Ovary (tissue), 9 donors: ENCODE data around the gene CP. TPM values are rescaled to one million over a fixed set of nuclear protein-coding genes. Genes with fewer than 3 reads are reported as not detected.
"Not testable (repeated sequence)": the region's sequence is repeated elsewhere in the genome, so short reads cannot be mapped to it uniquely, and the experiment has no call there.

Experiments used
- DNase-seq, 5 donors: peaks; one replicate each; pipeline ENCODE4 v3.0.0-alpha.2; 2019 to 2020
- H3K27ac ChIP-seq, 2 donors: fragments of 200-600 bp; one replicate each; pipeline versions ENCODE4 v1.5.1 to v1.8.0; 2019 to 2022
- H3K27me3 ChIP-seq: fragments of 200-600 bp; one replicate; pipeline ENCODE4 v1.8.0; 2022
- H3K36me3 ChIP-seq: fragments of 200-600 bp; sonication (generic); one replicate; pipeline ENCODE4 v1.5.1; 2019
- H3K4me1 ChIP-seq: one replicate; pipeline ENCODE4 v1.8.1; 2013; ENCODE audit warnings: mild to moderate bottlenecking, moderate library complexity; ENCODE audit not compliant: insufficient read depth
- H3K4me3 ChIP-seq: fragments of 200-600 bp; sonication (generic); one replicate; pipeline ENCODE4 v1.5.1; 2017
- H3K9me3 ChIP-seq, 2 donors: fragments of 200-600 bp in 1 of 2; sonication (generic) in 1 of 2; one replicate each; pipeline versions ENCODE4 v1.5.1 to v1.8.1; 2013 to 2019; ENCODE audit warnings: mild to moderate bottlenecking in 1 of 2, moderate library complexity in 1 of 2
- EP300 ChIP-seq: sonication (generic); formaldehyde crosslinking; IDR thresholded peaks from one replicate; pipeline ENCODE4 v1.6.1; 2017; ENCODE audit warnings: antibody characterized with exemption
- POLR2A ChIP-seq: fragments of 450-650 bp; IDR thresholded peaks from one replicate; pipeline ENCODE4 v1.6.1; 2017; ENCODE audit warnings: antibody characterized with exemption, mild to moderate bottlenecking, moderate library complexity
- WGBS, 3 donors: extraction: QIAGEN DNeasy Blood & Tissue Kit in 1 of 3; methylation state at CpG; one replicate each; pipeline versions ENCODE4 v1.1.5 to v1.1.7; 2013 to 2017; 5-methylcytosine and 5-hydroxymethylcytosine counted together
- intact Hi-C, 4 donors: fragments of 100-400 bp; cut with DNase I; formaldehyde crosslinking; loops; one replicate each; pipeline versions ENCODE4 v1.11.0 to v1.15.1; 2022 to 2023
- polyA plus RNA-seq, 2 donors: library from polyadenylated mRNA; stranded (reverse); fragments of 200-250 nt in 1 of 2; fragments of 350-450 nt in 1 of 2; fragmentation: Illumina TruSeq in 1 of 2; extraction: RNeasy Lipid Tissue Mini Kit (QIAGEN cat#74804) in 1 of 2; gene quantifications; one replicate each; pipeline ENCODE4 v1.2.3, GENCODE V29; 2013 to 2014
- total RNA-seq, 7 donors: library from RNA; depleted of rRNA in 2 of 7; stranded (reverse); fragments of >200 nt in 2 of 7; fragmentation: NEBNext Ultra II Directional in 3 of 7; extraction: Animal tissue kit (Norgen Biotek cat#: 25700) in 3 of 7; gene quantifications; one replicate each; pipeline versions ENCODE4 v1.1.0 to v1.2.4, GENCODE V29; 2016 to 2023
- TF ChIP-seq, protein P1 (sequence below), 3 donors: fragments of 450-650 bp in 2 of 3; fragments of 200-600 bp in 1 of 3; IDR thresholded peaks; one replicate each; pipeline versions ENCODE4 v1.5.1 to v1.8.0; 2016 to 2022; ENCODE audit warnings: antibody characterized with exemption in 3 of 3, mild to moderate bottlenecking in 1 of 3
- donor health status: DM: no; HTN: no; CAD: no; lungs with moderate emphysema.
- donor health status: DM: no; HTN: no; CAD: no.
- donor health status: Bipolar disorder and iron deficiency.
- donor health status: DM: yes; HTN: yes; CAD: no.
- donor health status: DM: no; HTN: no; CAD: no.
- donor health status: DM: yes; HTN: yes; CAD: no.

Gene CP
- total and polyA plus RNA-seq, 9 donors: 0.40 to 90.3 (median 3.1) TPM

GRCh38 chr3:149197669-149198068 is 24.0 kb downstream of the CP start:
- intact Hi-C loops: no loop called here
- H3K9me3 ChIP-seq: no peaks in the 10 kb centered on the region
- H3K36me3 ChIP-seq: no peaks in the 10 kb centered on the region
- no peaks in the 10 kb centered on the region for H3K27me3 ChIP-seq
- no peaks in the 10 kb centered on the region for H3K4me1 ChIP-seq
- no peak overlapping the region for H3K4me3 ChIP-seq
- WGBS, 3 donors: 11 to 21% (median 16%) methylated on average over 5 of the region's 5 CpGs
- H3K27ac ChIP-seq: no peak overlapping the region
- DNase-seq: no peak
- no peak for TF ChIP-seq EP300
- TF ChIP-seq POLR2A: no peak
- TF ChIP-seq, protein P1, sequence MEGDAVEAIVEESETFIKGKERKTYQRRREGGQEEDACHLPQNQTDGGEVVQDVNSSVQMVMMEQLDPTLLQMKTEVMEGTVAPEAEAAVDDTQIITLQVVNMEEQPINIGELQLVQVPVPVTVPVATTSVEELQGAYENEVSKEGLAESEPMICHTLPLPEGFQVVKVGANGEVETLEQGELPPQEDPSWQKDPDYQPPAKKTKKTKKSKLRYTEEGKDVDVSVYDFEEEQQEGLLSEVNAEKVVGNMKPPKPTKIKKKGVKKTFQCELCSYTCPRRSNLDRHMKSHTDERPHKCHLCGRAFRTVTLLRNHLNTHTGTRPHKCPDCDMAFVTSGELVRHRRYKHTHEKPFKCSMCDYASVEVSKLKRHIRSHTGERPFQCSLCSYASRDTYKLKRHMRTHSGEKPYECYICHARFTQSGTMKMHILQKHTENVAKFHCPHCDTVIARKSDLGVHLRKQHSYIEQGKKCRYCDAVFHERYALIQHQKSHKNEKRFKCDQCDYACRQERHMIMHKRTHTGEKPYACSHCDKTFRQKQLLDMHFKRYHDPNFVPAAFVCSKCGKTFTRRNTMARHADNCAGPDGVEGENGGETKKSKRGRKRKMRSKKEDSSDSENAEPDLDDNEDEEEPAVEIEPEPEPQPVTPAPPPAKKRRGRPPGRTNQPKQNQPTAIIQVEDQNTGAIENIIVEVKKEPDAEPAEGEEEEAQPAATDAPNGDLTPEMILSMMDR (IDR thresholded peaks at IDR 0.05): no peak

DNA sequence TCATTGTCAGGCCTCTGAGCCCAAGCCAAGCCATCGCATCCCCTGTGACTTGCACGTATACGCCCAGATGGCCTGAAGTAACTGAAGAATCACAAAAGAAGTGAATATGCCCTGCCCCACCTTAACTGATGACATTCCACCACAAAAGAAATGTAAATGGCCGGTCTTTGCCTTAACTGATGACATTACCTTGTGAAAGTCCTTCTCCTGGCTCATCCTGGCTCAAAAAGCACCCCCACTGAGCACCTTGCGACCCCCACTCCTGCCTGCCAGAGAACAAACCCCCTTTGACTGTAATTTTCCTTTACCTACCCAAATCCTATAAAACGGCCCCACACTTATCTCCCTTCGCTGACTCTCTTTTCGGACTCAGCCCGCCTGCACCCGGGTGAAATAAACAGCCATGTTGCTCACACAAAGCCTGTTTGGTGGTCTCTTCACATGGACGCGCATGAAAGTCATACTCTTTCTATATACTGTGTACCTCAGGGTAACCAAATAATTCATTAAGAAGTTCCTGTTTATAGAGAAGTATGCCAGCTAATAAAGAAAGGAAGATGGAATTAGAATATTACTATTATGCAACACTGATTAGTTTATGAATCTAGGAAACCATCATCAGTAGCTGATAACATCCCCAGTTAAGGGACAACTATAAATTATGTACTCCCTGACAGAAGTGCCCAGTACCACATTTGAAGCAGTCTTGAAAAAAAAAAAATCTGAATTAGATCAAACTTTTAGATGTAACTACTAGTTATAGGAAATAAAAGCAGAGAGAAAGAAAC is 24.6 kb downstream of the CP start:
- intact Hi-C loops, H3K9me3 ChIP-seq, H3K36me3 ChIP-seq, DNase-seq, H3K4me1 ChIP-seq, H3K27ac ChIP-seq, H3K4me3 ChIP-seq, H3K27me3 ChIP-seq: not testable (repeated sequence)
- 74 to 89% (median 84%) methylated on average over 12 of the region's 12 CpGs for WGBS, 3 donors

- Histone ChIP-seq H3K27ac (no peak overlapping the region), H3K27me3 (no peaks in the 10 kb centered on the region), H3K4me1 (no peaks in the 10 kb centered on the region), H3K4me3 (no peak overlapping the region), H3K36me3 (no peaks in the 10 kb centered on the region), H3K9me3 (no peaks in the 10 kb centered on the region)
- intact Hi-C loops: no loop called here
- WGBS, 3 donors: 76 to 84% (median 79%) methylated on average over 1 of the region's 1 CpG
- no peak for TF ChIP-seq POLR2A
- no peak for DNase-seq
Observed at GRCh38 chr3:149195221-149195620, 26.4 kb downstream of the CP start.

DNA sequence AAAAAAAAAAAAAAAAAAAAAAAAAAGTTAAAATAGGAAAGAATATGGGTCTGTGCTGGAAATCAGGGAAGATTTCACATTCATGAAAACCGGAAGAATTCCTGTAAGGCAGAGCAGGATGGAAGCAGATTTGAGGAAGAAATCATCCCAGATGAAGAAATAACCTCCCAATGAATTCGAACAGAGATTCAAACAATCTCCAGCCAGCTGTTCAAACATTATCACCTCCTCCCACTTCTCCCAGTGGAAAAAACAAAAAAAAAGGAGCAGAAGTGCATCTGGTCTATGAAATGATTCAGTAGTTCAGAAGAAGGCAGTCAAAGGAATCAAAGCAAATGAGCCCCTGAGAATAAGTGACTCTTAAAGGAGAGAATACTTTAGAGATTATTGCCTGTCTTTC is 33.1 kb downstream of the CP start:
- Histone ChIP-seq H3K36me3 (no peaks in the 10 kb centered on the region), H3K9me3 (no peaks in the 10 kb centered on the region), H3K4me1 (no peaks in the 10 kb centered on the region), H3K27me3 (no peaks in the 10 kb centered on the region), H3K4me3 (no peak overlapping the region), H3K27ac (no peak overlapping the region)
- TF ChIP-seq, protein P1 (IDR thresholded peaks at IDR 0.05): no peak
- TF ChIP-seq POLR2A: no peak
- no peak for TF ChIP-seq EP300
- intact Hi-C loops: no loop called here
- WGBS, 3 donors: 31 to 36% (median 32%) methylated on average over 2 of the region's 2 CpGs
- no peak for DNase-seq

DNA sequence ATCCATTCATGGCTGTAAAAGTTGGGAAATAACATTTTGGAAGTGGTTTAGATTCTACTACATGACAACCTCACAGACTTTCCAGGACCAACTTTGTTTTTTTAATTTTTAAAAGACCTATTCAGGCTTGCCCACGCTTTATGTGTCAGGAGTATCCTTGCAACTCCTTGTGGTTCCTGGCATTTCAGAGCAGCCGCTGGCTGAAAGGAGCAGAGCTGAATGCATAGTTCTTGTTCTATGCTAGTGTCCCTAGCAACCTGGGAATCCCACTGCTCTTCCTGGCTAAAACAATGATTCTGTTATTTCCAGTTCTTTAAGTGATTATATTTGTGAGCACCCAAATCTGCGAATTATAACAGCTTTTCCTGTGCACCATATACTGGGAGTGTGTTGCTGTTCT is 34.9 kb downstream of the CP start:
- Histone ChIP-seq H3K4me1 (no peaks in the 10 kb centered on the region), H3K9me3 (no peaks in the 10 kb centered on the region), H3K36me3 (no peaks in the 10 kb centered on the region), H3K27me3 (no peaks in the 10 kb centered on the region), H3K4me3 (no peak overlapping the region), H3K27ac (no peak overlapping the region)
- no peak for DNase-seq
- TF ChIP-seq, protein P1 (IDR thresholded peaks at IDR 0.05): no peak
- TF ChIP-seq POLR2A (no peak), EP300 (no peak)
- intact Hi-C loops: no loop called here
- 95 to 97% (median 96%) methylated on average over 3 of the region's 3 CpGs for WGBS, 3 donors
